Esophagus muscularis mucosa (tissue), 4 donors: ENCODE data around the gene MAPK1IP1L.

Source experiments
- EP300 ChIP-seq: sonication (generic); formaldehyde crosslinking; IDR thresholded peaks from one replicate; pipeline ENCODE4 v1.6.1; 2017; ENCODE audit warnings: antibody characterized with exemption
- POLR2A ChIP-seq: fragments of 450-650 bp; IDR thresholded peaks from one replicate; pipeline ENCODE4 v1.6.1; 2017; ENCODE audit warnings: antibody characterized with exemption, moderate library complexity, mild to moderate bottlenecking, low read depth
- POLR2AphosphoS5 ChIP-seq, 2 donors: sonication (generic); formaldehyde crosslinking; IDR thresholded peaks; one replicate each; pipeline ENCODE4 v1.6.1; 2017; ENCODE audit warnings: antibody characterized with exemption in 2 of 2
- TF ChIP-seq, protein P1 (sequence below), 3 experiments: fragments of 200-600 bp in 2 of 3; fragments of 450-650 bp in 1 of 3; sonication (generic) in 2 of 3; IDR thresholded peaks; one replicate each; pipeline ENCODE4 v1.5.1; 2017 to 2019; ENCODE audit warnings: antibody characterized with exemption in 3 of 3, mild to moderate bottlenecking in 2 of 3, moderate library complexity in 1 of 3

DNA sequence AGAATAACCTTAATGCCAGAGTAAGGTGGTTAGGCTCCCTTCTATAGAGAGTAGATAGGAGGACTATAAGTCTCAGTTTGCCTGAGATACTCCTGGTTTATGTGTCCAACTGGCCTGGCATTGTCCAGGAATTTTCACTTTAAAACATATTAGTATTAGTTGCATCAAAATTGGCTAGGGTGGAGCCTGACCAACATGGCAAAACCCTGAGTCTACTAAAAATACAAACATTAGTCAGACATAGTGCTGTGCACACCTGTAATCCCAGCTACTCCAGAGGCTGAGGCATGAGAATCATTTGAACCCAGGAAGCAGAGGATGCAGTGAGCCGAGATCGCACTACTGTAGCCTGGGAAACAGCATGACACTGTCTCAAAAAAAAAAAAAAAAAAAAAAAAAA is 36.4 kb upstream of the MAPK1IP1L start:
- TF ChIP-seq, protein P1, sequence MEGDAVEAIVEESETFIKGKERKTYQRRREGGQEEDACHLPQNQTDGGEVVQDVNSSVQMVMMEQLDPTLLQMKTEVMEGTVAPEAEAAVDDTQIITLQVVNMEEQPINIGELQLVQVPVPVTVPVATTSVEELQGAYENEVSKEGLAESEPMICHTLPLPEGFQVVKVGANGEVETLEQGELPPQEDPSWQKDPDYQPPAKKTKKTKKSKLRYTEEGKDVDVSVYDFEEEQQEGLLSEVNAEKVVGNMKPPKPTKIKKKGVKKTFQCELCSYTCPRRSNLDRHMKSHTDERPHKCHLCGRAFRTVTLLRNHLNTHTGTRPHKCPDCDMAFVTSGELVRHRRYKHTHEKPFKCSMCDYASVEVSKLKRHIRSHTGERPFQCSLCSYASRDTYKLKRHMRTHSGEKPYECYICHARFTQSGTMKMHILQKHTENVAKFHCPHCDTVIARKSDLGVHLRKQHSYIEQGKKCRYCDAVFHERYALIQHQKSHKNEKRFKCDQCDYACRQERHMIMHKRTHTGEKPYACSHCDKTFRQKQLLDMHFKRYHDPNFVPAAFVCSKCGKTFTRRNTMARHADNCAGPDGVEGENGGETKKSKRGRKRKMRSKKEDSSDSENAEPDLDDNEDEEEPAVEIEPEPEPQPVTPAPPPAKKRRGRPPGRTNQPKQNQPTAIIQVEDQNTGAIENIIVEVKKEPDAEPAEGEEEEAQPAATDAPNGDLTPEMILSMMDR (IDR thresholded peaks at IDR 0.05): no peak
- TF ChIP-seq POLR2A (no peak), POLR2AphosphoS5 (IDR thresholded peaks at IDR 0.05) (no peak), EP300 (no peak)
